Measurements from ENCODE around the gene NAALAD2.
"Not testable (repeated sequence)": the region's sequence is repeated elsewhere in the genome, so short reads cannot be mapped to it uniquely, and the experiment has no call there.

The NAALAD2 gene

GRCh38 chr11:90134478-90135003, at the start of gene NAALAD2:
TSS of gene NAALAD2 (plus strand) at chr11:90134663. CDS start at chr11:90134759, 96 bp downstream.
- DNase-seq = no peak

DNA sequence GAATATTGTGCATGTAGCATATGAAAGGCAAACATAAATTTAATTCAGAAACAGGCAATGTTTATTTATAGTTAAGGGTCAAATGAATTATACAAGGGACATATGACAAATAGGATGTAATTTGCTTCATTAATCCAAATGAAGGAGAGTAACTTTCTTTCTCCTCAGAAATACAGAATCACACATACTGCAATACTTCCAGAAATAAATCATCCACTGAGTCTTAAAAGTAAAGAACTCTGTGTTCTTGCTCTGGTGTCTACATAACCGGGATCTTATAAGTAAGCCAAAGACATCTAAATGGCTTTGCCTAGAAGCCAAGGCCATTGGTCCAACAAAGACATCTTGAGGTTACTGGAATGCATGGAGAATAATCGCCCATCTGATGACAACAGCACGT, 48.8 kb upstream of the NAALAD2 start, which contains the start of gene UBTFL1:
Gene UBTFL1 (plus strand): TSS at position 301 of the 400 bp plus-strand sequence. CDS start 0 bp downstream, at position 301.
- DNase-seq = not testable (repeated sequence)

DNA sequence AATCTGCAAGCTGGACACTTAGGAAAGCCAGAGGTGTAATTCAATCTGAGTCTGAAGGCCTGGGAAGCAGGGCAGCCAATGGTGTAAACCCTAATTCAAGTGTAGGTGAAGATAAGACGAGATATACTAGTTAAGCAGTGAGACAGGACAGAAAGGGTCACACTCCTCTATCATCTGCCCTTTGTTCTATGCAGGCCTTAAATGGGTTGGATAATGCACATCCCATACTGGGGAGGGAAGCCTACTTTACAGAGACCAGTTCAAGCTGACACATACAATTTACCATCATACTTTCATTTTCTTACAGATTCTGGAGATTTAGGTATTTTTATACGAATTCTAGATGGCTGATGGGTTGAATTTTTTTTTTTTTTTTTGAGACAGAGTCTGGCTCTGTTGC, 45.7 kb upstream of the NAALAD2 start:
- not testable (repeated sequence) for DNase-seq

DNA sequence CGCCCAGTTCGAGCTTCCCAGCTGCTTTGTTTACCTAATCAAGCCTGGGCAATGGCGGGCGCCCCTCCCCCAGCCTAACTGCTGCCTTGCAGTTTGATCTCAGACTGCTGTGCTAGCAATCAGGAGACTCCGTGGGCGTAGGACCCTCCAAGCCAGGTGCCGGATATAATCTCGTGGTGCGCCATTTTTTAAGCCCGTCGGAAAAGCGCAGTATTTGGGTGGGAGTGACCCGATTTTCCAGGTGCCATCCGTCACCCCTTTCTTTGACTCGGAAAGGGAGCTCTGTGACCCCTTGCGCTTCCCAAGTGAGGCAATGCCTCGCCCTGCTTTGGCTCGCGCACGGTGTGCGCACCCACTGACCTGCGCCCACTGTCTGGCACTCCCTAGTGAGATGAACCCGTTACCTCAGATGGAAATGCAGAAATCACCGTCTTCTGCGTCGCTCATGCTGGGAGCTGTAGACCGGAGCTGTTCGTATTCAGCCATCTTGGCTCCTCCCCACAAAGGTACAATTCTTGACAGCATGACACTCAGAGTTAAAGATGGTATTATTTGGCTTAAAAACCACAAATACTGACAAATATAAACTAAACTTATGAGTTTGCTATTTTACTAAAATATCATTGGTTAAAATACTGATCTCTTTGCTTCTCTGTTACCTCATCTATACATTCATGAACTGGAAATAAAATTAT, 39.1 kb upstream of the NAALAD2 start:
- not testable (repeated sequence) for DNase-seq

GRCh38 chr11:90098261-90098660, 36.2 kb upstream of the NAALAD2 start:
- not testable (repeated sequence) for DNase-seq

DNA sequence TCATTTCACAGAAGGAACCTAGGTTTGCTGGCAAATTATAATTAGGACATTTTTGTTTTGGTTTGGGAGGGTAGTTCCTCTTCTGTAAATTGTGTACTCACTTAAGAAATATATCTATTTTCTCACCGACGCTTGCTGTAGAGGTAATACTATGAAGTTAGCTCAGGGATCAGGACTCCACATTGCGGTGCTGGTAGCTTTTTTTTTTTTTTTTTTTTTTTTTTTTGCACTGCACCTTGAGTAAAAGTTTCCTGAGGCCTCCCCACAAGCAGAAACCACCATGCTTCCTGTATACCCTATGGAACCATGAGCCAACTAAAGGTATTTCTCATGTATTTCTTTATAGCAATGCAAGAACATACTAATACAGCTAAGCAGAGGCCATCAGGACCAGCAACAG, 34.0 kb upstream of the NAALAD2 start:
- DNase-seq = no peak

- DNase-seq = no peak
These were observed 20.9 kb upstream of the NAALAD2 start for GRCh38 chr11:90113541-90113940.

DNA sequence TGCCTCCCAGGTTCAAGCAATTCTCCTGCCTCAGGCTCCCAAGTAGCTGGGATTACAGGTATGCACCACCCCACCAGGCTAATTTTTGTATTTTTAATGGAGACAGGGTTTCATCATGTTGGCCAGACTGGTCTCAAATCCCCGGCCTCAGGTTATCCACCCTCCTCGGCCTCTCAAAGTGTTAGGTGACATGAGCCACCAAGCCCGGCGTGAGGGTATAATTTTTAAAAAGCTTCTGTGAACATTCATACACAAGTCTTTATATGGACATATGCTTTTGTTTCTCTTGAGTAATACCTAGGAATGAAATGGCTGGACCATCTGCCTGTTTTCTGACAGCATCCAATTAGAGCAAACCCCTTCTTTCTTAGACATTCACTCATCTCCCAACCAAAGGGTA, 14.3 kb upstream of the NAALAD2 start:
- no peak for DNase-seq

- no peak for DNase-seq
These were observed 10.1 kb upstream of the NAALAD2 start for GRCh38 chr11:90124371-90124770.

DNA sequence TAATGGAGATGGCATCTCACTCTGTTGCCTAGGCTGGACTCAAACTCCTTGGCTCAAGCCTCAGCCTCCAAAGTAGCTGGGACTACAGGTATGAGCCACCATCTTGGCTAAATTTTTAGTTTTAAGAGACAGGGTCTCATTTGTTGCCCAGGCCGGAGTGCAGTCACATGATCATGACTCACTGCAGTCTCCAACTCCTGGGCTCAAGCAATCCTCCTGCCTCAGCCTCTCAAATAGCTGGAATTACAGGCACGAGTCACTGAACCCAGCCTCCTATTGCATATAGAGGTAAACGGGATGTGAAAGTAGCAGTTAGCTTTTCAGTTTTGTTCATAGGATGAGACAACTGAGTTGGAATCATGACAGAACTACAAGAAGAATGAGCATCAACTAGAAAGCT, 9.5 kb upstream of the NAALAD2 start:
- DNase-seq = no peak

- DNase-seq = no peak
These were observed 644 bp upstream of the NAALAD2 start for GRCh38 chr11:90133560-90134477.

DNA sequence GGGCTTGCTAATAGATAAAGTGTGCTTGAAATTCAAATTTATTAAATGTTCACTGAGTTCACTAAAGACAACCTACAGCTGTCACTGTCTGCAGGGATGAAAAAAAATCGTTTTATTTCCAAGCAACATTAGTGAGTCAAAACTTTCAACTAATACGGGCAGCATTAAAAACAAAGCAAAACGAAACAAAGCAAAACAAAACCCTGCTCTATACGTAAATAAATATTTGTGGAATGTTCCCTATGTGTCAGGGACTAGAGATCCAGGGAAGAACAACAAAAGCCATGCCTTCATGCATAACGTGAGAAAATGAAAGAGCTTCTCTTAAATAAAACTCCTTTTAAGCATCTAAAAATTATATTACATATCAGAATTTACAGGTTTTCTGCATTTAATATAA, 553 bp downstream of the NAALAD2 start:
- DNase-seq = no peak

DNA sequence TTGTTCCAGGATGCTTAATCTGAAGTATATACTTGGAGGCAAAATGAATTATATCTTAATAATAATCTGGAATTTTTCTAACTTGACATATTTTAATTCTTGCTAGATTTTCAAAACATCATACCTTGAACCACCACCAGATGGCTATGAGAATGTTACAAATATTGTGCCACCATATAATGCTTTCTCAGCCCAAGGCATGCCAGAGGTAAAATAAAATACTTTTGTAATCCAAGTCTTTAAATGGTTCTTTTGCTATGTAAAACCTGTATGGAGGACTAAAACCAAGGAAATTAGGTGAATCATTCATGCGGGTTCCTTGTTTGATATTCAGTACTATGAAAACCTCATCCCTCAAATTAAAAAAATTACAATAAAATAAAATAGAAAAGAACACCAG, 14.4 kb downstream of the NAALAD2 start:
- DNase-seq = no peak

- DNase-seq = not testable (repeated sequence)
These were observed 32.6 kb downstream of the NAALAD2 start for GRCh38 chr11:90166982-90167573.

- not testable (repeated sequence) for DNase-seq
These were observed 33.2 kb downstream of the NAALAD2 start for GRCh38 chr11:90167704-90168103.

GRCh38 chr11:90168571-90168970, 34.1 kb downstream of the NAALAD2 start:
- DNase-seq = no peak

DNA sequence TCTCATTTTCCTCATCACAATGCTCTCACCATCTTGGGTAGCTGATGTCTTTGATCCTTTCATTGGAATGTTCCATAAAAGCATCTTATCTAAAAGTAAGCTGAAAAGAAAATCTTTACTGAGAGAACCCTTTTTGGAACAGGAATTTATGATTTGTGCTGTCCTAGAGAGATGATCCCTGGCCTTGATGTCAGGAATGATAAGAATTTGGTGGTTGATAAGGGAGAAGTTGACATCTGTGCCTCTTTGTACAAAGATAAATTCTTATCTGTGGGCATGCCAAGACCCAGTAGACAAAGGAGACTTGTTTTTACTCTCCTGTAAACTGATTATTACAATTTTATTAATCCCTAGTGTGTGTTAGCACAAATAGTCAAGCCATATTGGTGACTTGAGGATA, 36.9 kb downstream of the NAALAD2 start:
- DNase-seq = no peak

GRCh38 chr11:90176069-90176468, 41.6 kb downstream of the NAALAD2 start:
- DNase-seq = no peak

- DNase-seq = no peak
These were observed 44.3 kb downstream of the NAALAD2 start for GRCh38 chr11:90178751-90179150.

- DNase-seq = no peak
These were observed 45.5 kb downstream of the NAALAD2 start for GRCh38 chr11:90179923-90180322.

GRCh38 chr11:90187839-90188238, 53.4 kb downstream of the NAALAD2 start:
- no peak for DNase-seq

DNA sequence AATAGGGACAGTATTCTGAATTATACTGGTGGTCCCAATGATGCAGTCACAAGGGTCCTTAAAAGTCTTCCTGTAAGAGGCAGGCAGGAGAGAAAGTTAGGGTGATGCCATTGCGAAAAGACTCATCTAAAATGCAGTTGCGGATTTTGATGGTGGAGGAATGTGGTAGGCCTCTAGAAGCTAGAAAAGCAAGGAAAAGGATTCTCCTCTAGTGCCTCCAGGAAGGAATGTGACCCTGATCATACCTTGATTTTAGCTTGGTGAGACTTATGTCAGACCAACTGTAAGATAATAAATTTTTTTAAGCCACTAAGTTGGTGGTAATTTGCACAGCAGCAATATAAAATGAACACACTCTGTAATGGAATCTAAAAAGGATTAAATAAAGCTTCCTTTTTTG, 54.5 kb downstream of the NAALAD2 start:
- DNase-seq = no peak

GRCh38 chr11:90192869-90193582, 58.6 kb downstream of the NAALAD2 start:
- DNase-seq = no peak
